Heart right ventricle (tissue), 16 donors: Measurements from ENCODE around the gene C4BPA. TPM values are rescaled to one million over a fixed set of nuclear protein-coding genes. Genes with fewer than 3 reads are reported as not detected.

Source experiments
- ATAC-seq, 8 donors: fragments of 200-7000 bp; cut with Tn5 transposase; one replicate each; pipeline ENCODE4 v1.9.1; 2020; ENCODE audit warnings: mild to moderate bottlenecking in 8 of 8, moderate library complexity in 8 of 8, moderate number of reproducible peaks in 1 of 8
- DNase-seq, 2 donors: peaks; one replicate each; pipeline ENCODE4 v3.0.0-alpha.2; 2020
- H3K27ac ChIP-seq, 10 donors: fragments of 200-600 bp; sonication (generic) in 2 of 10; one replicate each; pipeline versions ENCODE4 v1.5.0 to v1.8.0; 2020 to 2022; ENCODE audit warnings: mild to moderate bottlenecking in 3 of 10
- H3K27me3 ChIP-seq, 7 donors: fragments of 200-600 bp; one replicate each; pipeline ENCODE4 v1.8.0; 2021 to 2022; ENCODE audit warnings: mild to moderate bottlenecking in 2 of 7
- H3K36me3 ChIP-seq, 9 donors: fragments of 200-600 bp; sonication (generic) in 1 of 9; one replicate each; pipeline versions ENCODE4 v1.5.0 to v1.8.0; 2020 to 2022; ENCODE audit warnings: mild to moderate bottlenecking in 2 of 9
- H3K4me1 ChIP-seq, 9 donors: fragments of 200-600 bp; sonication (generic) in 1 of 9; one replicate each; pipeline versions ENCODE4 v1.5.0 to v1.8.0; 2020 to 2022; ENCODE audit warnings: mild to moderate bottlenecking in 4 of 9
- H3K4me3 ChIP-seq, 10 donors: fragments of 200-600 bp; sonication (generic) in 2 of 10; one replicate each; pipeline versions ENCODE4 v1.5.0 to v1.8.0; 2020 to 2022; ENCODE audit warnings: mild to moderate bottlenecking in 7 of 10, moderate library complexity in 2 of 10
- H3K9me3 ChIP-seq, 11 donors: fragments of 200-600 bp in 10 of 11; sonication (generic) in 2 of 11; one replicate each; pipeline versions ENCODE4 v1.5.0 to v1.8.0; 2013 to 2022; ENCODE audit warnings: mild to moderate bottlenecking in 2 of 11, control low read depth in 1 of 11, moderate library complexity in 1 of 11
- WGBS, 2 donors: extraction: QIAGEN DNeasy Blood & Tissue Kit; methylation state at CpG; one replicate each; pipeline ENCODE4 v1.1.7; 2013; ENCODE audit warnings: inconsistent platforms in 1 of 2; 5-methylcytosine and 5-hydroxymethylcytosine counted together
- intact Hi-C, 10 donors: fragments of 100-400 bp; cut with DNase I; formaldehyde crosslinking; loops; one replicate each; pipeline versions ENCODE4 v1.11.1 to v1.14.2; 2022
- polyA plus RNA-seq, 2 donors: library from polyadenylated mRNA; stranded (reverse); fragments of 200-250 nt; gene quantifications; one replicate each; pipeline ENCODE4 v1.2.3, GENCODE V29; 2013
- total RNA-seq, 10 donors: library from RNA; stranded (reverse); fragmentation: NEBNext Ultra II Directional in 3 of 10; extraction: Animal tissue kit (Norgen Biotek cat#: 25700) in 3 of 10; gene quantifications; one replicate each; pipeline versions ENCODE4 v1.2.1 to v1.2.4, GENCODE V29; 2021 to 2023
- TF ChIP-seq, protein P1 (sequence below), 9 donors: fragments of 200-600 bp; sonication (generic) in 2 of 9; IDR thresholded peaks; one replicate each; pipeline versions ENCODE4 v1.5.0 to v1.8.0; 2021 to 2022; ENCODE audit warnings: antibody characterized with exemption in 9 of 9, mild to moderate bottlenecking in 5 of 9, moderate library complexity in 1 of 9
- donor health status: Arrhythmogenic right ventricular cardiomyopathy.
- donor health status: ischemic (EF 13 %, LVEDD 7.1; RV severe dilation, severe dysfunction).
- donor health status: healthy with polysubstance abuse.
- donor health status: DM: no; HTN: yes; CAD: no.
- donor health status: DM: no; HTN: no; CAD: no.
- donor health status: ischemic (EF 25% LVEDD 6.9; RV normal size, moderate dysfunction).
- donor health status: ischemic (EF 25% LVEDD 5.7; RV mildly dilated, moderate dysfunction).
- donor health status: healthy.
- donor health status: DM: yes; HTN: yes; CAD: no.
- donor health status: Ischemic cardiomyopathy.
- donor health status: ischemic (EF 35%, LVEDD 5.7; RV mildly dilated, moderate dysfunction).
- donor health status: nonischemic (EF 11% LVEDD 7.7; RV severe dilation, severe dysfunction).
- donor health status: DM: yes; HTN: yes; CAD: no.
- donor health status: PGD.
- donor health status: ischemic (EF 29% LVEDD 5.4; RV normal size, mild dysfunction).
- donor health status: nonischemic (EF 23%, LVEDD 6.1; RV moderate dilation, normal function).

Gene C4BPA
- total and polyA plus RNA-seq, 12 donors: not detected

DNA sequence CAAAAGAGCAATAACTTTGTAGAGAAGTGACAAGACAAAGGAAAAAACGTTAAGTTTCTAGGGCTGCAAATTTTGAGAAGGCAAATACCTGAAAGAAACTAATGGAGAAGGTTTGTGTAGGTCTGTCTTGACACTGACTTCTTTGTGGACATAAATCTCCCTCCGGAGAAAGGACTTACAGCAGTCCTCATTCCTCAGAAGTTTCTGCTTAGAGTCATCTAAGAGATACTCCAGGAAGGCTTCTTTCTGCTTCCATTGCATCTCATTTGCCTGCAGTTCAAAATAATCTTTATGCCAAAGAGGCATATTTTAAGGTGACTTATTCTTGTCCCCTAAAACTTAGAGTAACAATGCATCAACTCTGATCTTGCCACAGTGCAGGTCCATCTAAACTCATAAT is 19.8 kb upstream of the C4BPA start:
- H3K4me3 ChIP-seq: no peak overlapping the region
- peaks cover 0 to 29% (median 0%) of the 10 kb centered on the region in 9 donors for H3K36me3 ChIP-seq
- H3K4me1 ChIP-seq: peaks cover 0 to 11% (median 0%) of the 10 kb centered on the region in 9 donors
- DNase-seq: no peak
- TF ChIP-seq, protein P1, sequence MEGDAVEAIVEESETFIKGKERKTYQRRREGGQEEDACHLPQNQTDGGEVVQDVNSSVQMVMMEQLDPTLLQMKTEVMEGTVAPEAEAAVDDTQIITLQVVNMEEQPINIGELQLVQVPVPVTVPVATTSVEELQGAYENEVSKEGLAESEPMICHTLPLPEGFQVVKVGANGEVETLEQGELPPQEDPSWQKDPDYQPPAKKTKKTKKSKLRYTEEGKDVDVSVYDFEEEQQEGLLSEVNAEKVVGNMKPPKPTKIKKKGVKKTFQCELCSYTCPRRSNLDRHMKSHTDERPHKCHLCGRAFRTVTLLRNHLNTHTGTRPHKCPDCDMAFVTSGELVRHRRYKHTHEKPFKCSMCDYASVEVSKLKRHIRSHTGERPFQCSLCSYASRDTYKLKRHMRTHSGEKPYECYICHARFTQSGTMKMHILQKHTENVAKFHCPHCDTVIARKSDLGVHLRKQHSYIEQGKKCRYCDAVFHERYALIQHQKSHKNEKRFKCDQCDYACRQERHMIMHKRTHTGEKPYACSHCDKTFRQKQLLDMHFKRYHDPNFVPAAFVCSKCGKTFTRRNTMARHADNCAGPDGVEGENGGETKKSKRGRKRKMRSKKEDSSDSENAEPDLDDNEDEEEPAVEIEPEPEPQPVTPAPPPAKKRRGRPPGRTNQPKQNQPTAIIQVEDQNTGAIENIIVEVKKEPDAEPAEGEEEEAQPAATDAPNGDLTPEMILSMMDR (IDR thresholded peaks at IDR 0.05): no peak
- H3K27ac ChIP-seq: no peak overlapping the region
- no peaks in the 10 kb centered on the region for H3K27me3 ChIP-seq
- intact Hi-C loops: loop anchor here in 7 of 10 donors (2.0 to 10.0 kb wide), 7 partner anchors 238 to 415 kb away; partner anchors contain the start of gene CD55 (in 3 of the 7)
- 69 to 73% methylated on average over 2 of the region's 2 CpGs for WGBS, 2 donors
- no peaks in the 10 kb centered on the region for H3K9me3 ChIP-seq
- ATAC-seq: no peak

DNA sequence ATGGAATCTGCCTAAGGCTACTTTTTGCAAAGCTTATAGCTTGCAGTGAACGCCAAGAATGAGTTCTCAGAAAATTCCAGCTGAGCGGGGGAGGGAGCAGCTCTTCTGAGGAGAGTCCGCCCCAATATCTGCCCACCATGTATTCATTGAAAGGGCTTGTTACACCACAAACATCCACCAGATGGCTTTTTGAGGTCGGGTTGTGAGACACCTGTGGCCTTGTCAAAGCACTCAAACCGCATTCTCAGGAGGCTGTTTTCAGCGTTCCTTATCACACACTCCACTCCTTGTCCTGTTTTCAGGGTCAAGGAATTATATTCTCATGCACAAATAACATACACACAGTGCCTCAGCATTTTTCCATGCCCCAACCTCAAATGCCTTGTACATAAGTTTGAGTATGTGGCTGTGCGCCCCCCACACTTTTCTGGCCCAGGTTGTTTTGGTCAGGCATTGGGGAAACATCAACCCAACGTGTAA is 19.3 kb upstream of the C4BPA start:
- 22 to 24% methylated on average over 8 of the region's 8 CpGs for WGBS, 2 donors
- intact Hi-C loops: loop anchor here (2.0 to 10.0 kb wide), 10 partner anchors 238 to 418 kb away; partner anchors contain the start of genes CR1 (in 4 of the 10) and CD55 (in 3 of the 10)
- ATAC-seq: peak in 7 of 8 donors; percentile 33 to 76 (median 66)

DNA sequence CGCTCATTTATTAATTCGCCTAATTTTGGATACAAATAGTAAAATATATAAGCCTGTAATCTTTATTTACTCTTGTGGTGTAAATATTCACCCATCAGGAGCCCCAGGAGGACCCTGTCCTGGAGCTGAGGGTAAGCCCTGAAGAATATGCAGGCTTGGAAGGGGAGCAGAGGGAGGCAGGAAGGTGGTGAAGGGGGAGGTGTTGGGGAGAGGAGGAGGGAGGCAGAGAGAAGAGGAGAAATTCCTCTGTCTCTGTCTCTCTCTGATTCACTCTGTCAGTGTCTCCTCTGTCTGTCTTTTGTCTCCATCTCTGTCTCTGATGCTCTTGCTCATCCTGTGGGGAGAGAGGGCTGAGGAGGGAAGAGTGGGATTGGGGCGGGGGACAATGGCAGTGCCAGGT is 18.1 kb upstream of the C4BPA start:
- Histone ChIP-seq H3K9me3 (no peaks in the 10 kb centered on the region), H3K4me3 (no peak overlapping the region), H3K4me1 (peaks cover 0 to 13% (median 0%) of the 10 kb centered on the region in 9 donors), H3K27ac (no peak overlapping the region), H3K36me3 (peaks cover 0 to 12% (median 0%) of the 10 kb centered on the region in 9 donors), H3K27me3 (no peaks in the 10 kb centered on the region)
- ATAC-seq: no peak
- 84 to 85% methylated on average over 3 of the region's 3 CpGs for WGBS, 2 donors
- intact Hi-C loops: loop anchor here in 9 of 10 donors (2.0 to 10.0 kb wide), 8 partner anchors 239 to 416 kb away; partner anchors contain the start of genes CR1 (in 4 of the 9) and CD55 (in 2 of the 9)
- TF ChIP-seq, protein P1 (IDR thresholded peaks at IDR 0.05): no peak
- DNase-seq: no peak

More for the DNA sequence above, 19.3 kb upstream of the C4BPA start:
- Histone ChIP-seq H3K4me1 (peaks cover 0 to 13% (median 0%) of the 10 kb centered on the region in 9 donors), H3K27me3 (no peaks in the 10 kb centered on the region), H3K27ac (no peak overlapping the region), H3K36me3 (peaks cover 0 to 24% (median 0%) of the 10 kb centered on the region in 9 donors), H3K9me3 (no peaks in the 10 kb centered on the region), H3K4me3 (no peak overlapping the region)
- DNase-seq: peak in 1 of 2 donors; percentile 53
- TF ChIP-seq, protein P1 (IDR thresholded peaks at IDR 0.05): peak; percentile 32 to 73 (median 61)

DNA sequence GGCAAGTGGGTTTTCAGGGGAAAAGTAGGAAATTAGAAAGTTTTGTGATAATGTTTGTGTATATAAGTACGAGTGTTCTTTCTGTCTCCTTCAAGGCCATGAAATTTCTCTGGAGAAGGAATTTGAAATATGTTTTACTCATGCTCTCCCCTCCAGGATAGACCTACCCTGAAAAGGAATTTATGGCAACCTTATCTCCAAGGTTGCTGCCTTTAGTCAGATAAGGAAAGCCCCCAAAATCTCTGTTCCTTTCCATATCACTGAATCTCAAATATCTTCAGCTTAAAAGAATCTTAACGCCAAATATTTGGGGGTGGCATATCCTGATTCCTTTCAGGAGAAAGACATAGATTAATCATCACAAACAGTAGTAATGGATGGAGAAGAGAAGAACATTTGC is 15.9 kb upstream of the C4BPA start:
- DNase-seq (no peak), ATAC-seq (no peak)
- Histone ChIP-seq H3K4me1 (peaks cover 0 to 13% (median 0%) of the 10 kb centered on the region in 9 donors), H3K27me3 (no peaks in the 10 kb centered on the region), H3K27ac (no peak overlapping the region), H3K36me3 (no peaks in the 10 kb centered on the region), H3K9me3 (no peaks in the 10 kb centered on the region), H3K4me3 (no peak overlapping the region)
- TF ChIP-seq, protein P1 (IDR thresholded peaks at IDR 0.05): no peak
- intact Hi-C loops: loop anchor here in 7 of 10 donors (2.0 to 10.0 kb wide), 6 partner anchors 237 to 414 kb away; partner anchors contain the start of genes CR1 (in 4 of the 7) and CD55 (in 2 of the 7)
- 70 to 77% methylated on average over 2 of the region's 2 CpGs for WGBS, 2 donors
